Activated gamma-delta T cell treated with Interleukin-2 at 50 U/mL for 16 hours (primary cell): ENCODE data around the gene TIMM44.
"Not testable (repeated sequence)": the region's sequence is repeated elsewhere in the genome, so short reads cannot be mapped to it uniquely, and the experiment has no call there.

Experiments
- DNase-seq: peaks from one replicate; pipeline ENCODE4 v3.0.0-alpha.2; 2020

TIMM44 gene

GRCh38 chr19:7923295-7924191 lies 19.9 kb downstream of the TIMM44 start:
- DNase-seq: no peak

- DNase-seq: no peak
Observed at GRCh38 chr19:7922836-7923195, 20.6 kb downstream of the TIMM44 start.

- no peak for DNase-seq
Observed at GRCh38 chr19:7921967-7922835, 21.3 kb downstream of the TIMM44 start.

- DNase-seq: no peak
Observed at GRCh38 chr19:7921302-7921966, 22.0 kb downstream of the TIMM44 start.

- DNase-seq: peak; percentile 100
Observed at GRCh38 chr19:7920519-7921301, 22.8 kb downstream of the TIMM44 start.

- DNase-seq: peak; percentile 95
Observed at GRCh38 chr19:7919610-7920518, 23.6 kb downstream of the TIMM44 start, which contains the start of gene SNAPC2. Gene SNAPC2 (plus strand): TSS chr19:7920338. CDS start chr19:7920367, 29 bp downstream.

GRCh38 chr19:7918615-7919421 lies 24.6 kb downstream of the TIMM44 start:
- no peak for DNase-seq

- not testable (repeated sequence) for DNase-seq
Observed at GRCh38 chr19:7918062-7918614, 25.3 kb downstream of the TIMM44 start.

GRCh38 chr19:7917267-7918061 lies 26.0 kb downstream of the TIMM44 start:
- DNase-seq: peak; percentile 50

GRCh38 chr19:7916955-7917266 lies 26.6 kb downstream of the TIMM44 start:
- DNase-seq: no peak

- peak; percentile 36 for DNase-seq
Observed at GRCh38 chr19:7916103-7916954, 27.1 kb downstream of the TIMM44 start.

- no peak for DNase-seq
Observed at GRCh38 chr19:7915250-7916102, 28.0 kb downstream of the TIMM44 start.

GRCh38 chr19:7914598-7915045 lies 28.8 kb downstream of the TIMM44 start, which contains the start of gene TGFBR3L:
Gene TGFBR3L (plus strand): TSS chr19:7914830.
- no peak for DNase-seq

- no peak for DNase-seq
Observed at GRCh38 chr19:7914099-7914498, 29.4 kb downstream of the TIMM44 start.

GRCh38 chr19:7913652-7914051 lies 29.8 kb downstream of the TIMM44 start:
- DNase-seq: no peak

- no peak for DNase-seq
Observed at GRCh38 chr19:7912697-7913564, 30.5 kb downstream of the TIMM44 start.
